Epithelial cell of esophagus (primary cell): Measurements from ENCODE around the gene CPVL.

Source experiments
- DNase-seq: peaks from one replicate; pipeline ENCODE4 v3.0.0; 2010; ENCODE audit warnings: low read depth
- H3K4me3 ChIP-seq: 2 replicates; pipeline ENCODE4 v1.5.1; 2011; ENCODE audit warnings: mild to moderate bottlenecking, low read length, control low read depth
- TF ChIP-seq, protein P1 (sequence below): IDR thresholded peaks from 2 replicates; pipeline ENCODE4 v1.5.1; 2011; ENCODE audit warnings: low read depth, mild to moderate bottlenecking, low read length, control low read depth, inconsistent platforms; ENCODE audit not compliant: insufficient read depth; ENCODE audit errors: missing control alignments

Gene CPVL

DNA sequence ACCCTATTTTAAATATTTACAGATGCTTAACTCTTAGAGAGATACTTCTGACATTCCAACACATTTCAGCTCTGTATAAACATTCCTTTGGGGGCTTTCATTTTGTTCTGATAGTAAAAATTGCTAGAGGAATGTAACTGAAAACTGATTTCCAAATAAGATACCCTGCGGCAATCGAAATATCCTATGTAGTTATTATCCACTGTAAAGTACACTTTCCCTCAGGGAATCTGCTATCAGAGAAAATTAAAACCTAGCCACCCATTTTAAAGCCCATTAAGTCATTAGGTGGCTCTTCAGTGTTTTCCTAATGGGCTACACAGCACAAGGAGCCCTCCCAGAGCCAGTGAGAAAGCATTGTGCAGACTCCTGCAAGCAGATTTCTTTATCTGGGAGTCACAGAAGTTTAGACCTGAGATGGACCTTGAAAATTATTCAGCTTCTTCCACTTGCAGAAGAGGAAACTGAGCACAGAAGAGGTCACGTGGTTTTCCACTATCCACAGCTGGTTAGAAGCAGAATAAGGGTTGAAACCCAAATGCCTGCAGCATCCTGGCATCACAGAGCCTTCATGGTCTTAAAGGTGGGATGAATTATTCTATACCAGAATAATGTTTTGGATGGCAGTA is 12.6 kb upstream of the CPVL start:
- no peak overlapping the region for H3K4me3 ChIP-seq
- TF ChIP-seq, protein P1, sequence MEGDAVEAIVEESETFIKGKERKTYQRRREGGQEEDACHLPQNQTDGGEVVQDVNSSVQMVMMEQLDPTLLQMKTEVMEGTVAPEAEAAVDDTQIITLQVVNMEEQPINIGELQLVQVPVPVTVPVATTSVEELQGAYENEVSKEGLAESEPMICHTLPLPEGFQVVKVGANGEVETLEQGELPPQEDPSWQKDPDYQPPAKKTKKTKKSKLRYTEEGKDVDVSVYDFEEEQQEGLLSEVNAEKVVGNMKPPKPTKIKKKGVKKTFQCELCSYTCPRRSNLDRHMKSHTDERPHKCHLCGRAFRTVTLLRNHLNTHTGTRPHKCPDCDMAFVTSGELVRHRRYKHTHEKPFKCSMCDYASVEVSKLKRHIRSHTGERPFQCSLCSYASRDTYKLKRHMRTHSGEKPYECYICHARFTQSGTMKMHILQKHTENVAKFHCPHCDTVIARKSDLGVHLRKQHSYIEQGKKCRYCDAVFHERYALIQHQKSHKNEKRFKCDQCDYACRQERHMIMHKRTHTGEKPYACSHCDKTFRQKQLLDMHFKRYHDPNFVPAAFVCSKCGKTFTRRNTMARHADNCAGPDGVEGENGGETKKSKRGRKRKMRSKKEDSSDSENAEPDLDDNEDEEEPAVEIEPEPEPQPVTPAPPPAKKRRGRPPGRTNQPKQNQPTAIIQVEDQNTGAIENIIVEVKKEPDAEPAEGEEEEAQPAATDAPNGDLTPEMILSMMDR, result no peak
- DNase-seq, result no peak

DNA sequence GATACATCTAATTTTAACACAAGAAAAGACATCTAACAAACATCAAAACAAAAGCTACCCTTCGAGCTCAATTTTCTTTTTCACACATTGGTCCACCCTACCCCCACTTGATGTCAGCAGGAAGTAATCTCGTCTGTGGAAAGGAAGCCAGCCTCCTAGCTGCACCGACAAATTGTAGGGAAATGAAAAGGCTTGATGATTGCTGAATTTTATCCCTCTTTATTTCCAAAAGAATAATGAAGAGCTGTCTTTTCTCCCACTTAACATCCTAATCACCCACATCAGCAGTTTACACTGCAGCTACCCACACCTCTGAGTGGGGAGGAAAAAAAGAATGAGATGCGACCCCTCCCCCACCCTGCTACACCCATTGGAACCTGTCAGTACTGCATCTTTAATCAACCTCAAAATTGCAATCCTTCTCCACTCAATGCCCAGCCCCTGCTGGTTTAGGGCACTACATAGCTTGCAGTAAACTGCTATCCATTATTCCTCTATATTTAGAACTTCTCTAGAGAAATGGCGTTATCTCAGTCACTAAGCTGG is 10.6 kb upstream of the CPVL start:
- DNase-seq, result no peak
- H3K4me3 ChIP-seq, result no peak overlapping the region
- TF ChIP-seq, protein P1, result no peak

DNA sequence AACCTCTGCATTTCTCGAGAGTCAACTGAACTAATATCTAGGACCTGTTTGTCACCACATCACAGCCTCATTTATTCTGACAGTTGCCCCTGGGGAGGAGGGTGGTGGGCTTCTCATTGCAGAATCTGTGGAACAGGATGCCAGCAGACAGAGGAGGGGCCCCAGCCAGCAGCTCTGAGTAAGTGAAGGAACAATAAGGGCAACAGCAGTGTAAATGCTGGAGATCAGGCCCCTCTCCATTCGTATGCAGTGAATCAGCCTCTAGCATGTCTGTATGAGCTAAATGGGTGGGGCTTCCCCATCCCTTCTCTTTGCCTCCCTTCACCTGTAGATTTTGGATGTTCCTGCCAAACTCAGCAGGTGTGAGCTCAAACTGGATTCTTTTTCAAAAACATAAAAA is 7.7 kb upstream of the CPVL start:
- TF ChIP-seq, protein P1, result no peak
- H3K4me3 ChIP-seq, result no peak overlapping the region
- DNase-seq, result peak; percentile 76

- H3K4me3 ChIP-seq, result no peak overlapping the region
- TF ChIP-seq, protein P1, result no peak
- no peak for DNase-seq
These were observed 4.5 kb upstream of the CPVL start for GRCh38 chr7:29150856-29151255.

- TF ChIP-seq, protein P1, result no peak
- DNase-seq, result no peak
- H3K4me3 ChIP-seq, result no peak overlapping the region
These were observed 2.7 kb upstream of the CPVL start for GRCh38 chr7:29149036-29149435.

- DNase-seq, result no peak
- H3K4me3 ChIP-seq, result no peak overlapping the region
These were observed 1.5 kb upstream of the CPVL start for GRCh38 chr7:29147821-29148220.

More at GRCh38 chr7:29147821-29148220, 1.5 kb upstream of the CPVL start:
- TF ChIP-seq, protein P1, result no peak
